ENCODE measurements around the gene IFIT3. TPM values are rescaled to one million over a fixed set of nuclear protein-coding genes. Genes with fewer than 3 reads are reported as not detected.

Gene IFIT3
- total and polyA plus RNA-seq, 2 of the 8 experiments (the other 6 are each of a cell fraction or from before 2014, with no cell fraction given): 0.12 to 0.84 TPM

- Histone ChIP-seq H3K18ac (ENCODE audit: extremely low read depth, low read length) (no peak overlapping the region), H2AFZ (ENCODE audit: low read length) (no peak overlapping the region), H2BK15ac (ENCODE audit: low read length) (no peak overlapping the region), H3K23me2 (ENCODE audit: low read depth, low read length) (0 out of 2 replicates have a peak, but pooled peaks cover 3% of the 10 kb centered on the region), H3K4me2 (ENCODE audit: insufficient read depth in 1 of 2, low read depth in 2 of 2, low read length in 2 of 2) (no peak overlapping the region), H3K36me3 (ENCODE audit: control insufficient read depth in 2 of 4, insufficient read depth in 4 of 4, low read length in 3 of 4) (no peaks in the 10 kb centered on the region), H3K4me3 (ENCODE audit: extremely low read depth in 1 of 4, insufficient read depth in 2 of 4, low read depth in 3 of 4, low read length in 4 of 4) (no peak overlapping the region), H3K4me1 (replicated peaks in 1 of 4; ENCODE audit: control insufficient read depth in 3 of 4, insufficient read depth in 4 of 4, low read length in 3 of 4) (peaks cover 5 to 15% (median 7%) of the 10 kb centered on the region in 4 experiments; a peak in 6 of 7 replicates), H2BK20ac (ENCODE audit: low read length) (no peak overlapping the region), H2BK5ac (ENCODE audit: low read depth, low read length) (no peak overlapping the region), H3K27ac (ENCODE audit: low read depth, low read length) (no peak overlapping the region), H2BK12ac (ENCODE audit: low read depth, low read length) (no peak overlapping the region), H3K9ac (replicated peaks in 1 of 4; ENCODE audit: extremely low read depth in 1 of 4, low read depth in 3 of 4, low read length in 3 of 4) (no peak overlapping the region), H3K9me3 (ENCODE audit: insufficient read depth in 2 of 2, low read depth in 1 of 2, low read length in 1 of 2) (no peaks in the 10 kb centered on the region), H2BK120ac (replicated peaks; ENCODE audit: low read depth, low read length) (no peak overlapping the region), H2AK5ac (ENCODE audit: low read depth, low read length) (no peak overlapping the region), H4K91ac (replicated peaks; ENCODE audit: insufficient read length, low read length) (no peak overlapping the region), H4K20me1 (replicated peaks in 1 of 2; ENCODE audit: control insufficient read depth in 1 of 2, insufficient read depth in 2 of 2, low read length in 2 of 2) (no peaks in the 10 kb centered on the region), H3K79me2 (ENCODE audit: control insufficient read depth in 1 of 2, insufficient read depth in 2 of 2, low read length in 2 of 2) (no peaks in the 10 kb centered on the region), H3K14ac (ENCODE audit: insufficient read length) (no peak overlapping the region), H4K5ac (ENCODE audit: insufficient read length, low read depth, low read length) (no peak overlapping the region), H3K79me1 (ENCODE audit: low read depth, low read length) (no peaks in the 10 kb centered on the region), H3K23ac (ENCODE audit: insufficient read length) (no peak overlapping the region), H3K4ac (replicated peaks; ENCODE audit: insufficient read length, low read depth, low read length) (no peak overlapping the region), H3K56ac (replicated peaks; ENCODE audit: insufficient read length, low read depth, low read length) (no peak overlapping the region), H4K8ac (ENCODE audit: extremely low read depth, insufficient read depth, low read length) (no peak overlapping the region), H3K27me3 (replicated peaks in 1 of 4; ENCODE audit: control insufficient read depth in 3 of 4, extremely low read depth in 1 of 4, insufficient read depth in 3 of 4, low read length in 3 of 4) (no peaks in the 10 kb centered on the region)
- WGBS, 2 experiments (ENCODE audit: extremely low coverage in 1 of 2, insufficient coverage in 1 of 2, insufficient read length in 1 of 2, insufficient replicate concordance in 2 of 2, low coverage in 1 of 2, low lambda C conversion rate in 2 of 2, missing lambda C conversion rate in 1 of 2): 85% methylated on average over 5 of the region's 6 CpGs; no CpG with 5 or more reads in 1 of the 2 experiments
- ChIA-PET CTCF (ENCODE audit: partially characterized antibody) (interaction anchor here (2.1 kb wide), 1 partner anchor 14 kb away, joined by 5 read pairs; no protein-coding TSS in a partner anchor), POLR2A (ENCODE audit: partially characterized antibody) (interaction anchor here (1.2 kb wide), 1 partner anchor 9 kb away, joined by 3 read pairs; no protein-coding TSS in a partner anchor)
- TF ChIP-seq KDM4A (IDR thresholded peaks at IDR 0.05; ENCODE audit: low read depth, low read length, severe bottlenecking) (no peak), YY1 (IDR thresholded peaks at IDR 0.05; ENCODE audit: low read depth, low read length) (no peak), CHD2 (IDR thresholded peaks at IDR 0.05; ENCODE audit: low read length) (no peak)
- DNase-seq (ENCODE audit: low read depth in 1 of 2, low spot score in 2 of 2) (no peak), FAIRE-seq (no peak)
Measured at GRCh38 chr10:89337484-89337883, 9.7 kb downstream of the IFIT3 start.
